Activated naive CD4-positive, alpha-beta T cell treated with anti-CD3 and anti-CD28 coated beads, Interleukin-2, amount 10 ng/mL, durations not matched to agents 7 days and 5 days (primary cell): Measurements from ENCODE around the gene TARBP1.
"Not testable (repeated sequence)": the region's sequence is repeated elsewhere in the genome, so short reads cannot be mapped to it uniquely, and the experiment has no call there.

ENCODE experiments used
- CTCF ChIA-PET: fragments of 350-600 bp; sonication (Branson Sonifier 250); formaldehyde crosslinking; loops from one replicate; lab custom pipeline; 2021; ENCODE audit warnings: antibody characterized with exemption; lab: Charles Lee
- DNase-seq: peaks from one replicate; pipeline ENCODE4 v3.0.0-alpha.2; 2020
- H3K27ac Mint-ChIP-seq: one replicate; pipeline ENCODE4 v1.8.0; 2021; ENCODE audit warnings: mild to moderate bottlenecking, moderate library complexity, mixed read lengths
- H3K27me3 Mint-ChIP-seq: one replicate; pipeline ENCODE4 v1.8.0; 2021; ENCODE audit warnings: mild to moderate bottlenecking, mixed read lengths
- H3K36me3 Mint-ChIP-seq: one replicate; pipeline ENCODE4 v1.8.0; 2021; ENCODE audit warnings: mixed read lengths
- H3K4me1 Mint-ChIP-seq: one replicate; pipeline ENCODE4 v1.8.0; 2021; ENCODE audit warnings: mixed read lengths
- H3K4me3 Mint-ChIP-seq: one replicate; pipeline ENCODE4 v1.8.0; 2021; ENCODE audit warnings: mild to moderate bottlenecking, moderate library complexity, mixed read lengths
- H3K9me3 Mint-ChIP-seq: one replicate; pipeline ENCODE4 v1.8.0; 2021; ENCODE audit warnings: mixed read lengths

Gene TARBP1

GRCh38 chr1:234478481-234479309 is at the start of gene TARBP1:
TSS of gene TARBP1 (minus strand) at chr1:234479179. CDS start at chr1:234479103, 76 bp downstream.
- H3K4me1 Mint-ChIP-seq: peaks cover 40% of the 10 kb centered on the region
- CTCF ChIA-PET: interaction anchor here (0.9 to 3.3 kb wide), 5 partner anchors 9 to 122 kb away, joined by 3 to 16 read pairs (median 3); no protein-coding TSS in a partner anchor

GRCh38 chr1:234528074-234528865 is 49.3 kb upstream of the TARBP1 start:
- CTCF ChIA-PET: interaction anchor here (0.8 kb wide), 1 partner anchor 22 kb away, joined by 3 read pairs; no protein-coding TSS in a partner anchor

More at GRCh38 chr1:234478481-234479309, at the start of gene TARBP1:
- peaks cover 3% of the 10 kb centered on the region for H3K36me3 Mint-ChIP-seq
- peak; percentile 75 for DNase-seq
- H3K27ac Mint-ChIP-seq: peak within 1 kb of the TSS; percentile 87
- peaks cover 27% of the 10 kb centered on the region for H3K27me3 Mint-ChIP-seq
- H3K9me3 Mint-ChIP-seq: no peaks in the 10 kb centered on the region
- peak within 1 kb of the TSS; percentile 76 for H3K4me3 Mint-ChIP-seq

GRCh38 chr1:234527346-234527745 is 48.4 kb upstream of the TARBP1 start:
- CTCF ChIA-PET: interaction anchor here (1.0 kb wide), 1 partner anchor 16 kb away, joined by 3 read pairs; no protein-coding TSS in a partner anchor
- no peak overlapping the region for H3K4me3 Mint-ChIP-seq
- peaks cover 20% of the 10 kb centered on the region for H3K27me3 Mint-ChIP-seq
- H3K27ac Mint-ChIP-seq: no peak overlapping the region
- H3K9me3 Mint-ChIP-seq: no peaks in the 10 kb centered on the region
- H3K4me1 Mint-ChIP-seq: peaks cover 29% of the 10 kb centered on the region
- DNase-seq: no peak
- H3K36me3 Mint-ChIP-seq: no peaks in the 10 kb centered on the region

More at GRCh38 chr1:234528074-234528865, 49.3 kb upstream of the TARBP1 start:
- peaks cover 20% of the 10 kb centered on the region for H3K27me3 Mint-ChIP-seq
- no peak for DNase-seq
- no peaks in the 10 kb centered on the region for H3K9me3 Mint-ChIP-seq
- H3K4me1 Mint-ChIP-seq: peaks cover 29% of the 10 kb centered on the region
- no peak overlapping the region for H3K4me3 Mint-ChIP-seq
- no peaks in the 10 kb centered on the region for H3K36me3 Mint-ChIP-seq
- H3K27ac Mint-ChIP-seq: no peak overlapping the region

- H3K27ac Mint-ChIP-seq: no peak overlapping the region
- CTCF ChIA-PET: interaction anchor here (1.0 kb wide), 1 partner anchor 17 kb away, joined by 3 read pairs; no protein-coding TSS in a partner anchor
- H3K9me3 Mint-ChIP-seq: no peaks in the 10 kb centered on the region
- H3K4me3 Mint-ChIP-seq: no peak overlapping the region
- no peaks in the 10 kb centered on the region for H3K36me3 Mint-ChIP-seq
- peaks cover 16% of the 10 kb centered on the region for H3K27me3 Mint-ChIP-seq
- no peak for DNase-seq
- H3K4me1 Mint-ChIP-seq: peaks cover 29% of the 10 kb centered on the region
Measured at GRCh38 chr1:234526922-234527321, 47.9 kb upstream of the TARBP1 start.

- H3K36me3 Mint-ChIP-seq: no peaks in the 10 kb centered on the region
- CTCF ChIA-PET: interaction anchor here (0.7 to 1.4 kb wide), 2 partner anchors 24 to 72 kb away, joined by 3 read pairs; no protein-coding TSS in a partner anchor
- H3K27me3 Mint-ChIP-seq: peaks cover 9% of the 10 kb centered on the region
- peaks cover 37% of the 10 kb centered on the region for H3K4me1 Mint-ChIP-seq
- H3K4me3 Mint-ChIP-seq: no peak overlapping the region
- no peak overlapping the region for H3K27ac Mint-ChIP-seq
- DNase-seq: no peak
- H3K9me3 Mint-ChIP-seq: no peaks in the 10 kb centered on the region
Measured at GRCh38 chr1:234525099-234525799, 46.3 kb upstream of the TARBP1 start.

- Mint-ChIP-seq H3K36me3 (no peaks in the 10 kb centered on the region), H3K4me3 (no peak overlapping the region), H3K27me3 (no peaks in the 10 kb centered on the region), H3K27ac (no peak overlapping the region), H3K4me1 (peaks cover 44% of the 10 kb centered on the region), H3K9me3 (no peaks in the 10 kb centered on the region)
- DNase-seq: no peak
- CTCF ChIA-PET: interaction anchor here (0.6 to 1.4 kb wide), 3 partner anchors 13 to 76 kb away, joined by 3 to 4 read pairs (median 3); no protein-coding TSS in a partner anchor
Measured at GRCh38 chr1:234521836-234522235, 42.9 kb upstream of the TARBP1 start.

- H3K27me3 Mint-ChIP-seq: no peaks in the 10 kb centered on the region
- CTCF ChIA-PET: interaction anchor here (0.7 to 1.4 kb wide), 3 partner anchors 12 to 574 kb away, joined by 3 to 4 read pairs (median 3); no protein-coding TSS in a partner anchor
- H3K27ac Mint-ChIP-seq: peak overlapping the region; percentile 84
- H3K36me3 Mint-ChIP-seq: no peaks in the 10 kb centered on the region
- DNase-seq: no peak
- H3K9me3 Mint-ChIP-seq: no peaks in the 10 kb centered on the region
- H3K4me3 Mint-ChIP-seq: no peak overlapping the region
- peaks cover 45% of the 10 kb centered on the region for H3K4me1 Mint-ChIP-seq
Measured at GRCh38 chr1:234520908-234521817, 42.2 kb upstream of the TARBP1 start.

- Mint-ChIP-seq H3K4me1 (peaks cover 46% of the 10 kb centered on the region), H3K9me3 (no peaks in the 10 kb centered on the region), H3K4me3 (no peak overlapping the region), H3K27ac (no peak overlapping the region), H3K36me3 (no peaks in the 10 kb centered on the region), H3K27me3 (no peaks in the 10 kb centered on the region)
- no peak for DNase-seq
- CTCF ChIA-PET: interaction anchor here (0.9 to 1.2 kb wide), 2 partner anchors 10 to 32 kb away, joined by 3 to 4 read pairs; no protein-coding TSS in a partner anchor
Measured at GRCh38 chr1:234519506-234519905, 40.5 kb upstream of the TARBP1 start.

- Mint-ChIP-seq H3K4me3 (no peak overlapping the region), H3K27ac (no peak overlapping the region), H3K4me1 (peaks cover 49% of the 10 kb centered on the region), H3K36me3 (no peaks in the 10 kb centered on the region), H3K9me3 (no peaks in the 10 kb centered on the region), H3K27me3 (peaks cover 3% of the 10 kb centered on the region)
- CTCF ChIA-PET: interaction anchor here (0.9 to 1.2 kb wide), 3 partner anchors 9 to 888 kb away, joined by 3 to 4 read pairs (median 3); no protein-coding TSS in a partner anchor
- no peak for DNase-seq
Measured at GRCh38 chr1:234518876-234519275, 39.9 kb upstream of the TARBP1 start.

GRCh38 chr1:234518086-234518485 is 39.1 kb upstream of the TARBP1 start:
- H3K4me3 Mint-ChIP-seq: not testable (repeated sequence)

GRCh38 chr1:234517110-234517802 is 38.3 kb upstream of the TARBP1 start:
- Mint-ChIP-seq H3K27ac (peak overlapping the region; percentile 84), H3K4me3 (no peak overlapping the region), H3K4me1 (peaks cover 49% of the 10 kb centered on the region)

More at GRCh38 chr1:234518086-234518485, 39.1 kb upstream of the TARBP1 start:
- H3K9me3 Mint-ChIP-seq, DNase-seq, H3K27me3 Mint-ChIP-seq, H3K27ac Mint-ChIP-seq, H3K36me3 Mint-ChIP-seq: not testable (repeated sequence)
- CTCF ChIA-PET: interaction anchor here (1.2 kb wide), 1 partner anchor 889 kb away, joined by 3 read pairs; no protein-coding TSS in a partner anchor
- H3K4me1 Mint-ChIP-seq: peaks cover 49% of the 10 kb centered on the region

GRCh38 chr1:234515821-234516241 is 36.9 kb upstream of the TARBP1 start:
- peaks cover 3% of the 10 kb centered on the region for H3K27me3 Mint-ChIP-seq

More at GRCh38 chr1:234517110-234517802, 38.3 kb upstream of the TARBP1 start:
- no peak for DNase-seq
- no peaks in the 10 kb centered on the region for H3K9me3 Mint-ChIP-seq
- CTCF ChIA-PET: no interaction called here
- H3K36me3 Mint-ChIP-seq: no peaks in the 10 kb centered on the region
- H3K27me3 Mint-ChIP-seq: peaks cover 3% of the 10 kb centered on the region

More at GRCh38 chr1:234515821-234516241, 36.9 kb upstream of the TARBP1 start:
- no peak overlapping the region for H3K4me3 Mint-ChIP-seq
- no peaks in the 10 kb centered on the region for H3K9me3 Mint-ChIP-seq
- CTCF ChIA-PET: interaction anchor here (1.0 to 2.1 kb wide), 2 partner anchors 16 to 568 kb away, joined by 4 to 6 read pairs; no protein-coding TSS in a partner anchor
- H3K4me1 Mint-ChIP-seq: peaks cover 42% of the 10 kb centered on the region
- no peaks in the 10 kb centered on the region for H3K36me3 Mint-ChIP-seq
- no peak overlapping the region for H3K27ac Mint-ChIP-seq
- no peak for DNase-seq
